GM12878 (cell line): Measurements from ENCODE around the gene TSSC4. TPM values are rescaled to one million over a fixed set of nuclear protein-coding genes. Genes with fewer than 3 reads are reported as not detected.

ENCODE experiments used
- ATAC-seq: fragments of 200-7000 bp; cut with Tn5 transposase; 3 replicates; pipeline ENCODE4 v1.9.1; 2020; ENCODE audit warnings: mild to moderate bottlenecking, moderate library complexity
- BruUV-seq: library from RNA; stranded (reverse); fragments of 400-500 nt; replicated peaks from 2 replicates; lab custom pipeline; 2021; lab: Mats Ljungman, UMichigan
- CTCF ChIA-PET: fragments of 300-600 bp; sonication (Branson Sonifier 250); formaldehyde crosslinking; extraction: SDS; loops from one replicate; lab custom pipeline; 2021; ENCODE audit warnings: inconsistent platforms; lab: Yijun Ruan, JAX
- POLR2A ChIA-PET: fragments of 350-600 bp; formaldehyde crosslinking; extraction: SDS; loops from one replicate; lab custom pipeline; 2021; ENCODE audit warnings: inconsistent platforms; lab: Charles Lee
- RAD21 ChIA-PET: fragments of 300-600 bp; sonication (Branson Sonifier 250); formaldehyde crosslinking; loops from one replicate; lab custom pipeline; 2023; ENCODE audit warnings: antibody characterized with exemption; ENCODE audit not compliant: unreplicated experiment; lab: Charles Lee
- SMC1A ChIA-PET: fragments of 300-600 bp; sonication (Branson Sonifier 250); formaldehyde crosslinking; loops from one replicate; lab custom pipeline; 2023; ENCODE audit not compliant: unreplicated experiment, uncharacterized antibody; lab: Charles Lee
- DNase-seq: peaks from one replicate; pipeline ENCODE4 v3.0.0-alpha.2; 2011; ENCODE audit warnings: low read depth, low spot score
- FAIRE-seq: peaks from 3 replicates; lab custom pipeline; 2011; peaks lifted over from hg19 to GRCh38; lab: Jason Lieb, UNC
- H2AFZ ChIP-seq: 2 replicates; pipeline ENCODE4 v1.6.0; 2011; ENCODE audit warnings: low read depth, low read length, control low read depth; ENCODE audit not compliant: control insufficient read depth
- H3K27ac ChIP-seq: 2 replicates; pipeline ENCODE4 v1.5.1; 2011; ENCODE audit warnings: control low read depth; ENCODE audit not compliant: control insufficient read depth, insufficient read depth
- H3K27me3 ChIP-seq, 2 experiments: replicated peaks in 1 of 2; 2 replicates each; pipeline versions ENCODE4 v1.6.0 to v1.6.1; 2011; ENCODE audit warnings: low read length in 1 of 2; ENCODE audit not compliant: control insufficient read depth in 2 of 2, insufficient read depth in 2 of 2
- H3K36me3 ChIP-seq, 2 experiments: 2 replicates each; pipeline ENCODE4 v1.5.1; 2011; ENCODE audit warnings: low read length in 1 of 2; ENCODE audit not compliant: control insufficient read depth in 2 of 2, insufficient read depth in 2 of 2
- H3K4me1 ChIP-seq: 2 replicates; pipeline ENCODE4 v1.6.1; 2011; ENCODE audit warnings: mild to moderate bottlenecking, low read length, moderate library complexity, mixed read lengths; ENCODE audit not compliant: control insufficient read depth, insufficient read depth
- H3K4me2 ChIP-seq: 2 replicates; pipeline ENCODE4 v1.6.0; 2011; ENCODE audit warnings: control low read depth; ENCODE audit not compliant: control insufficient read depth, insufficient read depth
- H3K4me3 ChIP-seq: fragments of 200-600 bp; sonication (generic); 2 replicates; pipeline ENCODE4 v1.5.1; 2016
- H3K79me2 ChIP-seq: 2 replicates; pipeline ENCODE4 v1.6.0; 2011; ENCODE audit warnings: low read length; ENCODE audit not compliant: control insufficient read depth, insufficient read depth
- H3K9ac ChIP-seq: 2 replicates; pipeline ENCODE4 v1.8.0; 2011; ENCODE audit warnings: low read length, control low read depth, mixed read lengths; ENCODE audit not compliant: control insufficient read depth, insufficient read depth
- H3K9me3 ChIP-seq: replicated peaks from 3 replicates; pipeline ENCODE4 v1.5.1; 2011; ENCODE audit warnings: mild to moderate bottlenecking, low read length; ENCODE audit not compliant: control insufficient read depth, insufficient read depth
- H4K20me1 ChIP-seq: 2 replicates; pipeline ENCODE4 v1.6.0; 2011; ENCODE audit not compliant: control insufficient read depth, insufficient read depth
- NFXL1 ChIP-seq: fragments of 450-650 bp; IDR thresholded peaks from 2 replicates; pipeline ENCODE4 v1.6.1; 2017; ENCODE audit warnings: antibody characterized with exemption, mild to moderate bottlenecking, borderline replicate concordance
- POLR2A ChIP-seq: IDR thresholded peaks from 2 replicates; pipeline ENCODE4 v1.6.1; 2011; ENCODE audit warnings: low read depth, mild to moderate bottlenecking, low read length
- POLR2AphosphoS5 ChIP-seq: IDR thresholded peaks from 2 replicates; pipeline ENCODE4 v1.6.1; 2011; ENCODE audit warnings: mild to moderate bottlenecking, low read length, inconsistent platforms
- WGBS: methylation state at CpG from one replicate; pipeline ENCODE4 v1.1.6; 2016; ENCODE audit warnings: low lambda C conversion rate; ENCODE audit not compliant: insufficient replicate concordance, insufficient coverage; ENCODE audit errors: missing lambda C conversion rate; 5-methylcytosine and 5-hydroxymethylcytosine counted together
- in situ Hi-C: fragments of 300-500 bp; cut with MboI; formaldehyde crosslinking; loops from 9 replicates; pipeline ENCODE4 v1.14.3; 2018; ENCODE audit warnings: mixed read lengths
- intact Hi-C: fragments of 100-400 bp; cut with micrococcal nuclease; formaldehyde crosslinking; loops from one replicate; pipeline ENCODE4 v1.14.2; 2022; ENCODE audit not compliant: unreplicated experiment
- polyA plus RNA-seq, 11 experiments: library from polyadenylated mRNA; depleted of rRNA in 4 of 11; unstranded in 6 of 11; stranded (reverse) in 5 of 11; fragments of >200 nt; fragmentation: Nextera tagmentation in 4 of 11; fragmentation: Illumina TruSeq in 1 of 11; extraction: Ambion mirVana in 4 of 11; extraction: Trizol in 1 of 11; gene quantifications; 1 replicate in 1 of 11; 2 replicates in 10 of 11; pipeline versions ENCODE4 v1.2.1 to v1.2.3, GENCODE V29; 2011 to 2016; ENCODE audit warnings: inconsistent platforms in 2 of 11, missing spikeins in 2 of 11, low read depth in 1 of 11
- total RNA-seq, 4 experiments: library from RNA; depleted of rRNA in 3 of 4; stranded (reverse); fragments of >200 nt in 3 of 4; fragmentation: Illumina TruSeq in 1 of 4; extraction: Trizol in 1 of 4; gene quantifications; 2 replicates each; pipeline versions ENCODE4 v1.2.1 to v1.2.3, GENCODE V29; 2013 to 2021
- TF ChIP-seq, protein P1 (sequence below): fragments of 150-350 bp; IDR thresholded peaks from 2 replicates; pipeline ENCODE4 v1.6.1; 2016; ENCODE audit warnings: low read depth, low read length

TSSC4 gene
- total and polyA plus RNA-seq, 10 of the 15 experiments (the other 5 are each of a cell fraction or from before 2014, with no cell fraction given): 0.69 to 70.1 (median 25.7) TPM

DNA sequence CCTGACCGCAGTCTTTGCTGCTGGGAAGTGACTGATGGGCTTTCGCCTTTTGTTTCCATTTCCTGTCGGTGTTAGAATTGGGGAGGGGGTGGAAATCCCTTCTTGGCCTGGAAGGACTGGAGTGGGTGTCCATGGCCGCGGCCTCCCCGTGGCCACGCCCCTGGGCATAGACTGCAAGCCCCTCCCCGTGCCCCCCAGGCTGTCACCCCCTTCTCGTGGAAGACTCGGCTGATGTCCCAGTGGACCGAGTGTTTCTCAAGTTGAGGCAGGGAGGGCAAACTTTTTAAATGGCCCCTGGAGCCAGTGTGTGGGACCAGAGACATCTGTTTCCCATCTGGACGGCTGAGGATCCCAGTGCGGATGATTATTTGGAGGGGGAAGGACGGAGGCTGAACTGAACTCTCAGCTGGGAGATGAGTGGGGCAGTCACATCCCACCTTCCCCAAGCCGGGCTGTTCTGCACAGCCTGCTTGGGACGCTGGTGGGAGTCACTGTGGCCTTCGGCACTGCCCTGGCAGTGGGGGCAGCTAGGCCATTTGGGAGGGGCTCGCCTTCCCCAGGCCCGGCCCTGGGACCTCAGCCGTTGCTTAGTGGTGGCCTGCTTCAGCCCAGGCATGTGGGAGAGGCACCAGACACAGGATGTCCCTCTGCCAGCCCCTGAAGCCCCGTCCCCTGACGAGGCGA is 21.9 kb upstream of the TSSC4 start:
- in situ Hi-C loops (loop anchor here (25.0 kb wide), 1 partner anchor 1566 kb away; the partner anchor contains the start of genes PIDD1, PNPLA2 and RPLP2), intact Hi-C loops (no loop called here)
- DNase-seq (no peak), FAIRE-seq (no peak), ATAC-seq (no peak)
- peak overlapping the region; percentile 97 for H3K4me3 ChIP-seq
- H2AFZ ChIP-seq: no peak overlapping the region
- WGBS: 1% methylated on average over 23 of the region's 23 CpGs
- CTCF ChIA-PET: interaction anchor here (1.0 to 1.5 kb wide), 2 partner anchors 21 to 72 kb away, joined by 3 to 5 read pairs; no protein-coding TSS in a partner anchor
- no peaks in the 10 kb centered on the region; the same call in 2 of the 3 replicates for H3K9me3 ChIP-seq
- SMC1A ChIA-PET: interaction anchor here (1.1 to 2.4 kb wide), 3 partner anchors 9 to 22 kb away, joined by 5 to 11 read pairs (median 5); partner anchors contain the start of gene TSSC4
- no TSS peak for BruUV-seq
- TF ChIP-seq POLR2AphosphoS5 (peak; percentile 51; the same call in 1 of the 2 replicates), NFXL1 (no peak), POLR2A (peak; percentile 22; the same call in 1 of the 2 replicates)
- TF ChIP-seq, protein P1, sequence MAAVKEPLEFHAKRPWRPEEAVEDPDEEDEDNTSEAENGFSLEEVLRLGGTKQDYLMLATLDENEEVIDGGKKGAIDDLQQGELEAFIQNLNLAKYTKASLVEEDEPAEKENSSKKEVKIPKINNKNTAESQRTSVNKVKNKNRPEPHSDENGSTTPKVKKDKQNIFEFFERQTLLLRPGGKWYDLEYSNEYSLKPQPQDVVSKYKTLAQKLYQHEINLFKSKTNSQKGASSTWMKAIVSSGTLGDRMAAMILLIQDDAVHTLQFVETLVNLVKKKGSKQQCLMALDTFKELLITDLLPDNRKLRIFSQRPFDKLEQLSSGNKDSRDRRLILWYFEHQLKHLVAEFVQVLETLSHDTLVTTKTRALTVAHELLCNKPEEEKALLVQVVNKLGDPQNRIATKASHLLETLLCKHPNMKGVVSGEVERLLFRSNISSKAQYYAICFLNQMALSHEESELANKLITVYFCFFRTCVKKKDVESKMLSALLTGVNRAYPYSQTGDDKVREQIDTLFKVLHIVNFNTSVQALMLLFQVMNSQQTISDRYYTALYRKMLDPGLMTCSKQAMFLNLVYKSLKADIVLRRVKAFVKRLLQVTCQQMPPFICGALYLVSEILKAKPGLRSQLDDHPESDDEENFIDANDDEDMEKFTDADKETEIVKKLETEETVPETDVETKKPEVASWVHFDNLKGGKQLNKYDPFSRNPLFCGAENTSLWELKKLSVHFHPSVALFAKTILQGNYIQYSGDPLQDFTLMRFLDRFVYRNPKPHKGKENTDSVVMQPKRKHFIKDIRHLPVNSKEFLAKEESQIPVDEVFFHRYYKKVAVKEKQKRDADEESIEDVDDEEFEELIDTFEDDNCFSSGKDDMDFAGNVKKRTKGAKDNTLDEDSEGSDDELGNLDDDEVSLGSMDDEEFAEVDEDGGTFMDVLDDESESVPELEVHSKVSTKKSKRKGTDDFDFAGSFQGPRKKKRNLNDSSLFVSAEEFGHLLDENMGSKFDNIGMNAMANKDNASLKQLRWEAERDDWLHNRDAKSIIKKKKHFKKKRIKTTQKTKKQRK: no peak
- peaks cover 58% of the 10 kb centered on the region for H3K79me2 ChIP-seq
- no peaks in the 10 kb centered on the region; a peak in 1 of 4 replicates for H3K36me3 ChIP-seq
- H4K20me1 ChIP-seq: no peaks in the 10 kb centered on the region; the same call in none of the 2 replicates
- peak overlapping the region; percentile 87 for H3K4me2 ChIP-seq
- H3K9ac ChIP-seq: peak overlapping the region; percentile 80
- H3K27me3 ChIP-seq: no peaks in the 10 kb centered on the region
- POLR2A ChIA-PET: interaction anchor here (1.8 to 2.3 kb wide), 2 partner anchors 8 to 22 kb away, joined by 9 to 31 read pairs; partner anchors contain the start of gene TSSC4
- H3K4me1 ChIP-seq: peaks cover 39% of the 10 kb centered on the region
- RAD21 ChIA-PET: interaction anchor here (1.4 to 2.4 kb wide), 3 partner anchors 8 to 74 kb away, joined by 4 to 18 read pairs (median 11); partner anchors contain the start of gene TSSC4
- H3K27ac ChIP-seq: peak overlapping the region; percentile 74
